K562 (cell line): ENCODE results near the gene DNER.
A peak's percentile ranks its signal among the peaks of the same experiment; 100 is the strongest.

Source experiments
- CBX3 ChIP-seq, 2 experiments: IDR thresholded peaks; 1 replicate in 1 of 2; 2 replicates in 1 of 2; pipeline ENCODE4 v1.6.1; 2012; ENCODE audit warnings: inconsistent platforms in 2 of 2, low read length in 2 of 2, borderline replicate concordance in 1 of 2, control low read depth in 1 of 2
- FOXP1 ChIP-seq: sonication (generic); formaldehyde crosslinking; IDR thresholded peaks from 2 replicates; pipeline ENCODE4 v1.8.0; 2022; ENCODE audit warnings: mild to moderate bottlenecking, missing genetic modification reagents

GRCh38 chr2:229738024-229738625, 23.8 kb upstream of the DNER start:
- no peak for TF ChIP-seq FOXP1
- peak in 1 of 2 experiments; percentile 96; a peak in 2 of 3 replicates for TF ChIP-seq CBX3 (IDR thresholded peaks at IDR 0.05; ENCODE audit: borderline replicate concordance in 1 of 2, low read length in 2 of 2)
